HCT116 (cell line): ENCODE measurements around the gene LYSMD3. TPM values are rescaled to one million over a fixed set of nuclear protein-coding genes. Genes with fewer than 3 reads are reported as not detected.

Experiments used
- ATAC-seq: fragments of 200-7000 bp; cut with Tn5 transposase; 2 replicates; pipeline ENCODE4 v1.9.1; 2020; ENCODE audit warnings: mild to moderate bottlenecking, moderate library complexity
- BruUV-seq: library from RNA; stranded (reverse); fragments of 400-500 nt; replicated peaks from 2 replicates; lab custom pipeline; 2021; lab: Mats Ljungman, UMichigan
- CTCF ChIA-PET: fragments of 300-600 bp; sonication (Branson Sonifier 250); formaldehyde crosslinking; loops from one replicate; lab custom pipeline; 2021; ENCODE audit warnings: antibody characterized with exemption; lab: Charles Lee
- POLR2A ChIA-PET: fragments of 300-600, 350-600 bp; sonication (Branson Sonifier 250); formaldehyde crosslinking; loops from one replicate; lab custom pipeline; 2021; ENCODE audit warnings: antibody characterized with exemption; lab: Charles Lee
- RAD21 ChIA-PET, 2 experiments: fragments of 300-600 bp; sonication (Branson Sonifier 250); formaldehyde crosslinking; loops; one replicate each; lab custom pipeline; 2023; ENCODE audit warnings: low total read pairs in 2 of 2; ENCODE audit not compliant: uncharacterized antibody in 2 of 2, unreplicated experiment in 2 of 2, low non-redundant PET in 1 of 2; lab: Charles Lee
- DNase-seq: peaks from one replicate; pipeline ENCODE4 v3.0.0-alpha.2; 2010; ENCODE audit warnings: low read depth, low spot score
- H2AFZ ChIP-seq: fragments of 200-600 bp; shearing (Covaris generic), sonication (generic); 2 replicates; pipeline ENCODE4 v1.6.1; 2017; ENCODE audit warnings: low read depth, mixed run types, mixed read lengths, antibody characterized with exemption, low read length; ENCODE audit not compliant: poor library complexity, severe bottlenecking
- H3K27ac ChIP-seq: 2 replicates; pipeline ENCODE4 v1.5.1; 2012; ENCODE audit warnings: low read depth, low read length
- H3K27me3 ChIP-seq: fragments of 200-600 bp; sonication (generic); 2 replicates; pipeline ENCODE4 v1.6.1; 2016; ENCODE audit warnings: mixed run types, low read length, mixed read lengths; ENCODE audit not compliant: insufficient read depth
- H3K36me3 ChIP-seq, 2 experiments: fragments of 200-500 bp in 1 of 2; fragments of 200-600 bp in 1 of 2; sonication (Bioruptor generic) in 1 of 2; sonication (generic) in 1 of 2; 2 replicates each; pipeline versions ENCODE4 v1.5.1 to v1.6.1; 2014 to 2016; ENCODE audit warnings: low read length in 2 of 2, inconsistent platforms in 1 of 2, mixed read lengths in 1 of 2, mixed run types in 1 of 2; ENCODE audit not compliant: insufficient read depth in 2 of 2, control insufficient read depth in 1 of 2
- H3K4me1 ChIP-seq, 2 experiments: fragments of 200-600 bp in 1 of 2; sonication (generic) in 1 of 2; 2 replicates each; pipeline versions ENCODE4 v1.5.1 to v1.6.1; 2012 to 2017; ENCODE audit warnings: low read length in 2 of 2, inconsistent platforms in 1 of 2, mild to moderate bottlenecking in 1 of 2, mixed read lengths in 1 of 2, mixed run types in 1 of 2, moderate library complexity in 1 of 2; ENCODE audit not compliant: insufficient read depth in 2 of 2, control insufficient read depth in 1 of 2
- H3K4me2 ChIP-seq: fragments of 200-600 bp; sonication (generic); 2 replicates; pipeline ENCODE4 v1.6.1; 2017; ENCODE audit warnings: mixed run types, low read length, mixed read lengths
- H3K4me3 ChIP-seq, 2 experiments: fragments of 200-600 bp in 1 of 2; sonication (generic) in 1 of 2; replicated peaks in 1 of 2; 2 replicates each; pipeline ENCODE4 v1.5.1; 2011 to 2016; ENCODE audit warnings: low read length in 2 of 2, control low read depth in 1 of 2, low read depth in 1 of 2, mild to moderate bottlenecking in 1 of 2, mixed read lengths in 1 of 2, mixed run types in 1 of 2
- H3K79me2 ChIP-seq: fragments of 200-600 bp; sonication (generic); 2 replicates; pipeline ENCODE4 v1.6.1; 2017; ENCODE audit warnings: mild to moderate bottlenecking, mixed run types, low read length, moderate library complexity, mixed read lengths; ENCODE audit not compliant: insufficient read depth
- H3K9ac ChIP-seq: fragments of 200-600 bp; sonication (generic); 2 replicates; pipeline ENCODE4 v1.6.1; 2016; ENCODE audit warnings: low read length, mixed read lengths
- H3K9me2 ChIP-seq: fragments of 200-600 bp; sonication (generic), shearing (Covaris generic); 2 replicates; pipeline ENCODE4 v1.6.1; 2017; ENCODE audit warnings: mixed run types, mild to moderate bottlenecking, moderate library complexity; ENCODE audit not compliant: insufficient read depth
- H3K9me3 ChIP-seq, 2 experiments: fragments of 200-500 bp in 1 of 2; fragments of 200-600 bp in 1 of 2; sonication (Bioruptor generic) in 1 of 2; sonication (generic) in 1 of 2; 2 replicates each; pipeline ENCODE4 v1.6.1; 2014 to 2017; ENCODE audit warnings: low read length in 2 of 2, mixed read lengths in 2 of 2, inconsistent platforms in 1 of 2, low read depth in 1 of 2, mild to moderate bottlenecking in 1 of 2, mixed run types in 1 of 2, moderate library complexity in 1 of 2; ENCODE audit not compliant: control insufficient read depth in 1 of 2, insufficient read depth in 1 of 2
- H4K20me1 ChIP-seq: fragments of 200-600 bp; sonication (generic), shearing (Covaris generic); 2 replicates; pipeline ENCODE4 v1.6.1; 2017; ENCODE audit warnings: mixed run types, mild to moderate bottlenecking, moderate library complexity; ENCODE audit not compliant: insufficient read depth
- CEBPB ChIP-seq: IDR thresholded peaks from 2 replicates; pipeline ENCODE4 v1.6.1; 2012; ENCODE audit warnings: low read depth
- ELF1 ChIP-seq: IDR thresholded peaks from 2 replicates; pipeline ENCODE4 v1.6.1; 2012; ENCODE audit warnings: low read depth, borderline replicate concordance
- EZH2phosphoT487 ChIP-seq: fragments of 200-600 bp; IDR thresholded peaks from 2 replicates; pipeline ENCODE4 v1.6.1; 2018; ENCODE audit warnings: antibody characterized with exemption, borderline replicate concordance
- FOSL1 ChIP-seq: IDR thresholded peaks from 2 replicates; pipeline ENCODE4 v1.6.1; 2012; ENCODE audit warnings: low read depth
- JUND ChIP-seq: IDR thresholded peaks from 2 replicates; pipeline ENCODE4 v1.6.1; 2012
- RAD21 ChIP-seq: IDR thresholded peaks from 2 replicates; pipeline ENCODE4 v1.6.1; 2012; ENCODE audit warnings: low read depth, mild to moderate bottlenecking
- SIN3A ChIP-seq: IDR thresholded peaks from 2 replicates; pipeline ENCODE4 v1.6.1; 2012; ENCODE audit warnings: low read depth
- SP1 ChIP-seq: IDR thresholded peaks from 2 replicates; pipeline ENCODE4 v1.6.1; 2012; ENCODE audit warnings: low read depth
- SRF ChIP-seq: IDR thresholded peaks from 2 replicates; pipeline ENCODE4 v1.6.1; 2012; ENCODE audit warnings: low read depth
- YY1 ChIP-seq: IDR thresholded peaks from 2 replicates; pipeline ENCODE4 v1.6.1; 2011; ENCODE audit warnings: low read length, low read depth, moderate library complexity, mild to moderate bottlenecking; ENCODE audit not compliant: insufficient replicate concordance; ENCODE audit errors: extremely low read depth
- ZFX ChIP-seq: fragments of 450-650 bp; IDR thresholded peaks from 2 replicates; pipeline ENCODE4 v1.6.1; 2017
- ZNF274 ChIP-seq: fragments of 200-500 bp; sonication (Bioruptor generic); IDR thresholded peaks from 2 replicates; pipeline ENCODE4 v1.6.1; 2014; ENCODE audit warnings: mild to moderate bottlenecking, low read depth, low read length, inconsistent platforms
- intact Hi-C: fragments of 100-400 bp; cut with micrococcal nuclease; formaldehyde crosslinking; loops from 2 replicates; pipeline ENCODE4 v1.10.0; 2022
- total RNA-seq: library from RNA; stranded (reverse); gene quantifications from one replicate; pipeline ENCODE4 v1.2.1, GENCODE V29; 2021; ENCODE audit not compliant: unreplicated experiment
- TF ChIP-seq, protein P1 (sequence below): IDR thresholded peaks from 2 replicates; pipeline ENCODE4 v1.6.1; 2012; ENCODE audit warnings: low read depth
- TF ChIP-seq, protein P2 (sequence below): IDR thresholded peaks from 2 replicates; pipeline ENCODE4 v1.6.1; 2011; ENCODE audit warnings: mild to moderate bottlenecking, low read length, moderate library complexity; ENCODE audit not compliant: insufficient replicate concordance; ENCODE audit errors: extremely low read depth

Gene LYSMD3
- total RNA-seq, 1 experiment from 2014 or later: 18.0 TPM

DNA sequence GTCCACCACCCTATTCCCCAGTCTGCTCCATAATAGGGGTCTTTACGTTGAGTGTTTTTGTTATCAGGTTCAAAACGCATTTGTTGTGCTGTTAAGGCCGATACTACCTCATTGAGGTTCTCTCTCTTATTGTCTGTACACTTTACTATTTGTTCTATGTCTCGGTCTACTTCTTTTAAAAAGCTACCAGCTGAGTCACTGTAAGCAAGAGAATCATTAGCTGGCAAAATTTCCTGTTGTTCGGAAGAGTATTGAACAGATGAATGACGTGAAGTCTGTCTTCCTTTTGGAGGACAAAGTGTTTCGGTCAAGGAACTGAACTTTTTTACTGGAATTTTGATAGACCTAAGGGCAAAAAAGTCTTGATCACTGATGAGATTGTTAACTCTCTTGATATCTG, 10.3 kb downstream of the LYSMD3 start (continued):
- no peak for TF ChIP-seq ELF1
- TF ChIP-seq EZH2phosphoT487: no peak
- no peak for TF ChIP-seq SRF
- TF ChIP-seq SP1: no peak
- no peak for TF ChIP-seq RAD21
- TF ChIP-seq, all 23 proteins: peak for 0

DNA sequence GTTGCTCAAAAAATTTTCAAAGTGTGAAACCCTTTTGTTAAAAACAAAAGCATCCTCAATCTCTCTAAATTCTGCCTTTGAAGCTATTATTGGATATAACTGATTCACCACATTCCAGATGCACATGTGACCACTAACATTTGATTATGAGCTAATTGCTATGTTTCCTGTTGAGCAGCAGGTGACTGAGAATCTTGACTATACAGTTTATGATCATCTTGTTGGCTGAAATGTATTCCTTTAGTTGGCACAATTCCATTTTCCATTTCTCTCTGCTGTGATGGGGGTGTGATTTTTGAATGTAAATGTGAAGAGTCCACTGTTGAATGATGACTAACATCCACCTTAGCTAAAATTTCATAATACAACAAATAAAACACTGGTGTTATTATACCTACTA, 10.7 kb downstream of the LYSMD3 start:
- no peak overlapping the region for H3K27ac ChIP-seq
- TF ChIP-seq ZFX (no peak), SP1 (no peak), RAD21 (no peak)
- TF ChIP-seq, all 23 proteins: peak for 0
- BruUV-seq: no TSS peak
- peaks cover 0 to 6% of the 10 kb centered on the region in 2 experiments; a peak in 1 of 4 replicates for H3K4me1 ChIP-seq
- H3K9ac ChIP-seq: no peak overlapping the region
- ChIA-PET POLR2A (no interaction called here), RAD21 (no interaction called here), CTCF (no interaction called here)
- H3K36me3 ChIP-seq: peaks cover 0 to 11% of the 10 kb centered on the region in 2 experiments; a peak in 2 of 4 replicates
- H3K4me2 ChIP-seq: no peak overlapping the region
- no peaks in the 10 kb centered on the region; the same call in 1 of the 2 replicates for H4K20me1 ChIP-seq
- no peaks in the 10 kb centered on the region for H3K9me3 ChIP-seq
- H3K4me3 ChIP-seq: no peak overlapping the region
- no peak overlapping the region for H2AFZ ChIP-seq
- DNase-seq (no peak), ATAC-seq (no peak)
- no peaks in the 10 kb centered on the region; the same call in 1 of the 2 replicates for H3K79me2 ChIP-seq
- H3K9me2 ChIP-seq: no peaks in the 10 kb centered on the region
- H3K27me3 ChIP-seq: no peaks in the 10 kb centered on the region
- intact Hi-C loops: no loop called here

DNA sequence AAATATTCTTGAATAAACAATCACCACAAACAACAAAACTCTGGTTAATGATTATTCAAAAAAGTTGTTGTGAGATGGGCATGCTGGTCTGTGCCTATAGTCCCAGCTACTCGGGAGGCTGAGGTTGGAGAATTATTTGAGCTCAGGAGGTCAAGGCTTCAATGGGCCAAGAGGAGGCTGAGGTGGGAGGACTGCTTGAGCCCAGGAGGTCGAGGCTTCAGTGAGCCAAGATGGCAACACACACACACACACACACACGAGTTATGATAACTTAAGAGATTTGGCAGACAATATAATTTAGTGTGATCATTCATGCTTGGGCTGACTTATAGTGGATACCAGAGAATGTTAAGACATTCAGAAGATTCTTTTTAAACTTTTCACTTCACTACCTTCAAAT, 14.9 kb downstream of the LYSMD3 start:
- ATAC-seq: no peak
- Histone ChIP-seq H4K20me1 (no peaks in the 10 kb centered on the region; the same call in none of the 2 replicates), H3K27ac (no peak overlapping the region), H3K9me2 (no peaks in the 10 kb centered on the region), H3K4me1 (peaks cover 0 to 6% of the 10 kb centered on the region in 2 experiments; a peak in 1 of 4 replicates), H3K27me3 (no peaks in the 10 kb centered on the region), H3K79me2 (no peaks in the 10 kb centered on the region; the same call in 1 of the 2 replicates), H3K4me2 (no peak overlapping the region), H3K9ac (no peak overlapping the region), H3K9me3 (no peaks in the 10 kb centered on the region), H2AFZ (no peak overlapping the region), H3K36me3 (peaks cover 0 to 2% of the 10 kb centered on the region in 2 experiments; a peak in 1 of 4 replicates), H3K4me3 (no peak overlapping the region)
- no TSS peak for BruUV-seq
- POLR2A ChIA-PET: no interaction called here
- no peak for DNase-seq
- RAD21 ChIA-PET: no interaction called here
- CTCF ChIA-PET: no interaction called here
- intact Hi-C loops: no loop called here
- TF ChIP-seq, protein P1, sequence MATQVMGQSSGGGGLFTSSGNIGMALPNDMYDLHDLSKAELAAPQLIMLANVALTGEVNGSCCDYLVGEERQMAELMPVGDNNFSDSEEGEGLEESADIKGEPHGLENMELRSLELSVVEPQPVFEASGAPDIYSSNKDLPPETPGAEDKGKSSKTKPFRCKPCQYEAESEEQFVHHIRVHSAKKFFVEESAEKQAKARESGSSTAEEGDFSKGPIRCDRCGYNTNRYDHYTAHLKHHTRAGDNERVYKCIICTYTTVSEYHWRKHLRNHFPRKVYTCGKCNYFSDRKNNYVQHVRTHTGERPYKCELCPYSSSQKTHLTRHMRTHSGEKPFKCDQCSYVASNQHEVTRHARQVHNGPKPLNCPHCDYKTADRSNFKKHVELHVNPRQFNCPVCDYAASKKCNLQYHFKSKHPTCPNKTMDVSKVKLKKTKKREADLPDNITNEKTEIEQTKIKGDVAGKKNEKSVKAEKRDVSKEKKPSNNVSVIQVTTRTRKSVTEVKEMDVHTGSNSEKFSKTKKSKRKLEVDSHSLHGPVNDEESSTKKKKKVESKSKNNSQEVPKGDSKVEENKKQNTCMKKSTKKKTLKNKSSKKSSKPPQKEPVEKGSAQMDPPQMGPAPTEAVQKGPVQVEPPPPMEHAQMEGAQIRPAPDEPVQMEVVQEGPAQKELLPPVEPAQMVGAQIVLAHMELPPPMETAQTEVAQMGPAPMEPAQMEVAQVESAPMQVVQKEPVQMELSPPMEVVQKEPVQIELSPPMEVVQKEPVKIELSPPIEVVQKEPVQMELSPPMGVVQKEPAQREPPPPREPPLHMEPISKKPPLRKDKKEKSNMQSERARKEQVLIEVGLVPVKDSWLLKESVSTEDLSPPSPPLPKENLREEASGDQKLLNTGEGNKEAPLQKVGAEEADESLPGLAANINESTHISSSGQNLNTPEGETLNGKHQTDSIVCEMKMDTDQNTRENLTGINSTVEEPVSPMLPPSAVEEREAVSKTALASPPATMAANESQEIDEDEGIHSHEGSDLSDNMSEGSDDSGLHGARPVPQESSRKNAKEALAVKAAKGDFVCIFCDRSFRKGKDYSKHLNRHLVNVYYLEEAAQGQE: no peak
- TF ChIP-seq SRF (no peak), ZFX (no peak), SIN3A (no peak), ZNF274 (no peak), JUND (no peak), FOSL1 (no peak), RAD21 (no peak), EZH2phosphoT487 (no peak), YY1 (no peak), CEBPB (no peak)
- TF ChIP-seq, protein P2, sequence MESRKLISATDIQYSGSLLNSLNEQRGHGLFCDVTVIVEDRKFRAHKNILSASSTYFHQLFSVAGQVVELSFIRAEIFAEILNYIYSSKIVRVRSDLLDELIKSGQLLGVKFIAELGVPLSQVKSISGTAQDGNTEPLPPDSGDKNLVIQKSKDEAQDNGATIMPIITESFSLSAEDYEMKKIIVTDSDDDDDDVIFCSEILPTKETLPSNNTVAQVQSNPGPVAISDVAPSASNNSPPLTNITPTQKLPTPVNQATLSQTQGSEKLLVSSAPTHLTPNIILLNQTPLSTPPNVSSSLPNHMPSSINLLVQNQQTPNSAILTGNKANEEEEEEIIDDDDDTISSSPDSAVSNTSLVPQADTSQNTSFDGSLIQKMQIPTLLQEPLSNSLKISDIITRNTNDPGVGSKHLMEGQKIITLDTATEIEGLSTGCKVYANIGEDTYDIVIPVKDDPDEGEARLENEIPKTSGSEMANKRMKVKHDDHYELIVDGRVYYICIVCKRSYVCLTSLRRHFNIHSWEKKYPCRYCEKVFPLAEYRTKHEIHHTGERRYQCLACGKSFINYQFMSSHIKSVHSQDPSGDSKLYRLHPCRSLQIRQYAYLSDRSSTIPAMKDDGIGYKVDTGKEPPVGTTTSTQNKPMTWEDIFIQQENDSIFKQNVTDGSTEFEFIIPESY: no peak
